ENCODE measurements around the gene ADAM22.

The ADAM22 gene

GRCh38 chr7:88244258-88244657 lies 310.2 kb downstream of the ADAM22 start:
- no peak for DNase-seq
- Histone ChIP-seq H3K27me3 (replicated peaks; ENCODE audit: insufficient read depth, low read length) (no peaks in the 10 kb centered on the region), H3K4me2 (ENCODE audit: low read depth, low read length) (no peak overlapping the region), H3K9ac (ENCODE audit: low read length) (no peak overlapping the region), H3F3A (ENCODE audit: insufficient read depth, low read length) (no peaks in the 10 kb centered on the region), H2AFZ (ENCODE audit: low read length) (no peak overlapping the region), H3K36me3 (replicated peaks; ENCODE audit: insufficient read depth, low read length) (no peaks in the 10 kb centered on the region), H3K4me3 (ENCODE audit: low read length) (no peak overlapping the region), H4K20me1 (ENCODE audit: insufficient read depth, low read length) (no peaks in the 10 kb centered on the region), H3K9me3 (replicated peaks; ENCODE audit: insufficient read depth, low read length) (no peaks in the 10 kb centered on the region), H3K79me2 (ENCODE audit: low read length) (no peaks in the 10 kb centered on the region), H3K27ac (ENCODE audit: low read length) (no peak overlapping the region), H3K4me1 (ENCODE audit: low read length) (no peaks in the 10 kb centered on the region), H3K9me2 (replicated peaks; ENCODE audit: insufficient read depth, low read length) (no peaks in the 10 kb centered on the region)
- TF ChIP-seq CTCF (IDR thresholded peaks at IDR 0.05; ENCODE audit: low read length), result no peak
- no peak for TF ChIP-seq EZH2 (optimal IDR thresholded peaks at IDR 0.05; ENCODE audit: low read depth, low read length)
- TF ChIP-seq EZH2phosphoT487 (IDR thresholded peaks at IDR 0.05; ENCODE audit: low read length), result no peak
